HG03342 (cell line): ENCODE data around the gene SELL.
"Not testable (repeated sequence)": the region's sequence is repeated elsewhere in the genome, so short reads cannot be mapped to it uniquely, and the experiment has no call there.

ENCODE experiments used
- ATAC-seq: cut with Tn5 transposase; IDR thresholded peaks from one replicate; pipeline ENCODE4 v1.9.1; 2021; ENCODE audit warnings: mild to moderate bottlenecking, moderate library complexity; ENCODE audit not compliant: unreplicated experiment

The SELL gene

GRCh38 chr1:169670244-169670643 lies 41.2 kb downstream of the SELL start:
- not testable (repeated sequence) for ATAC-seq

DNA sequence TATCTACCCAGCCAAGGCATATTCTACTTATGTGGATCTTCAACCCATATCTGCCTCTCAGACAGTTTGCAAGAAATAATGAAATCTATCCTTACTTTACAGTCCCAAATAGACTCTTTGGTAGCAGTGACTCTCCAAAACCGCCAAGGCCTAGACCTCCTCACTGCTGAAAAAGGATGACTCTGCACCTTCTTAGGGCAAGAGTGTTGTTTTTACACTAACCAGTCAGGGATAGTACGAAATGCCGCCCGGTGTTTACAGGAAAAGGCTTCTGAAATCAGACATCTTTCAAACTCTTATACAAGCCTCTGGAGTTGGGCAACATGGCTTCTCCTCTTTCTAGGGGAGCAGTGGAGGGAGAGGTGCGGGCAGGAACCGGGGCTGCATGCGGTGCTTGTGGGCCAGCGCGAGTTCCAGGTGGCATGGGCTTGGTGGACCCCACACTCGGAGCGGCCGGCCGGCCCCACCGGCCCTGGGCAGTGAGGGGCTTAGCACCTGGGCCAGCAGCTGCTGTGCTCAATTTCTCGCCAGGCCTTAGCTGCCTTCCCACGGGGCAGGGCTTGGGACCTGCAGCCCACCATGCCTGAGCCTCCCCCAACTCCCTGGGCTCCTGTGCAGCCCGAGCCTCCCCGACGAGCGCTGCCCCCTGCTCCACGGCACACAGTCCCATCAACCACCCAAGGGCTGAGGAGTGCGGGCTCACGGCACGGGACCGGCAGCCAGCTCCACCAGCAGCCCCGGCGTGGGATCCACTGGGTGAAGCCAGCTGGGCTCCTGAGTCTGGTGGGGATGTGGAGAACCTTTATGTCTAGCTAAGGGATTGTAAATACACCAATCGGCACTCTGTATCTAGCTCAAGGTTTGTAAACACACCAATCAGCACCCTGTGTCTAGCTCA lies 43.5 kb downstream of the SELL start:
- ATAC-seq, result not testable (repeated sequence)

- ATAC-seq, result peak; percentile 72
Measured at GRCh38 chr1:169667227-169667639, 44.2 kb downstream of the SELL start.

DNA sequence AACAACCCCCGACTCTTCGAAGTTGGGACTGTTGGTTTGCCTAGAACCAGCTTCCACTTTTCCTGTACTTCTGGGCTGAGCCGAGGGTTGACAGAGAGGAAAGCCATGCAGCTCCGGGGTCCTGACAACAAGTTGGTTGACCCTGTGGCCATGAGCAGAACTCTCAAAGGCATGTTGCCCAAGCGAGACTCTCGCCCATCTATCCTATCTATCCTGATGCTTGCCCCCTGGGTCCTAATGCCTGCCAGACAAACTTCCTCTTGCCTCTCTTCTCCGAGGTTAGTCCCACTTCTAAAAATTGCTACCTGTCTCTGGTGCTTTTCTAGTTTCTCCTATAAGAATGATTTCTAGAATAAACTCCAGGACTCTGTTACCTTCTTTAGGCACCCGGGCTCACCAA lies 48.7 kb downstream of the SELL start:
- not testable (repeated sequence) for ATAC-seq

GRCh38 chr1:169661066-169661465 lies 50.4 kb downstream of the SELL start:
- not testable (repeated sequence) for ATAC-seq

DNA sequence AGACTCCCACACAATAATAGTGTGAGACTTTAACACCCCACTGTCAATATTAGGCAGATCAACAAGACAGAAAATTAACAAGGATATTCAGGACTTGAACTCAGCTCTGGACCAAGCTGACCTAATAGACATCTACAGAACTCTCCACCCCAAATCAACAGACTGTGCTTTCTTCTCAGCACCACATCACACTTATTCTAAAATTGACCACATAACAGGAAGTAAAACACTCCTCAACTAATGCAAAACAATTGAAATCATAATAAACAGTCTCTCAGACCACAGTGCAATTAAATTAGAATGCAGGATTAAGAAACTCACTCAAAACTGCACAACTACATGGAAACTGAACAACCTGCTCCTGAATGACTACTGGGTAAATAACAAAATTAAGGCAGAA lies 52.6 kb downstream of the SELL start:
- not testable (repeated sequence) for ATAC-seq

- ATAC-seq, result no peak
Measured at GRCh38 chr1:169653873-169654272, 57.5 kb downstream of the SELL start.

GRCh38 chr1:169651035-169651434 lies 60.4 kb downstream of the SELL start:
- no peak for ATAC-seq

DNA sequence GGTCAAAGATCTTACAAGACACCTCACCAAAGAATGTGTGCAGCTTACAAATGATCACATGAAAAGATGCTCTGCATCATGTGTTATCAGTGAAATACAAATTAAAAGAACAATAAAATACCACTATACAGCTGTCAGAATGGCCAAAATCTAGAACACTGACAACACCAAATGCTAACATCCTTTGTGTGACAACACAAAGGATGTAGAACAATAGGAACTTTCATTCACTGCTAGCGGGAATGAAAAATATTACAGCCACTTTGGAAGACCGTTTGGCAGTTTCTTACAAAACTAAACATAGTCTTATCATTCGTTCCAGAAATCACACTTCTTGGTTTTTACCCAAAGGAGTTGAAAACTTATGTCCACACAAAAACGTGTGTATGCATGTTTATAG lies 60.9 kb downstream of the SELL start:
- no peak for ATAC-seq

DNA sequence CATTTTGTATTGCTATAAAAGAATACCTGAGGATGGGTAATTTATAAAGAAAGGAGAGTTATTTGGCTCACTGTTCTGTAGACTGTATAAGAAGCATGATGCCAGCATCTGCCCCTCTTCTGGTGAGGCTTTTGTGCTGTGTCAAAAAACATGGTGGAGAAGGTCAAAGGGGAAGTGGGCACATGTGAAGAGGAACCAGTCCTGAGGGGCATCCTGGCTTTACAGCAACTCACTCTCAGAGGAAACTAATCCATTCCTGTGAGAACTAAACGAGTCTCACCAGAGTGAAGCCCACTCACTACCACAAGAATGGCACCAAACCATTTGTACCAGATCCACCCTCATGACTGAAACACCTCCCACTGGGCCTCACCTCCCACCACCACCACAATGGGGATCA lies 62.7 kb downstream of the SELL start:
- ATAC-seq, result no peak

- no peak for ATAC-seq
Measured at GRCh38 chr1:169648187-169648586, 63.2 kb downstream of the SELL start.

DNA sequence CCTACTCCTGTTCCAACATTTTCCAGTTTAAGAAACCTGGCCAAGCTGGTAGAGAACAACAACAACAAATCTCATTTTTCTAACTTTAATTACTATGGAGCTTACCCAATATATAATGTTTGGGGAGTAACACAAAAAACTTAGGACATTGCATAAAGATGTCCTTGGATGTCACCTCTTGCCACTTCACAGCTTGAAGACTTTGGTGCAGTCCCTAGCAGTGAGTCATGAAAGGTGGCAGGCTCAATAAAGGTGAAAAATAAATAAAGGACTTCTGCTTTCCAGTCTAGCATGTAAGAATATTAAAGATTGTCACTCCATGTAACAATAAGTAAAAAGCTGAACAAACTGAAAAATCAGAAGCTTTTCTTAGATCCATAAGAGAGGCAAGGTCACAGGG lies 63.9 kb downstream of the SELL start:
- ATAC-seq, result no peak

GRCh38 chr1:169644297-169644696 lies 67.1 kb downstream of the SELL start:
- no peak for ATAC-seq
